HG03280 (cell line): ENCODE measurements around the gene DSP.

ENCODE experiments used
- ATAC-seq: cut with Tn5 transposase; IDR thresholded peaks from one replicate; pipeline ENCODE4 v1.9.1; 2021; ENCODE audit warnings: mild to moderate bottlenecking, moderate library complexity; ENCODE audit not compliant: unreplicated experiment

DSP gene

DNA sequence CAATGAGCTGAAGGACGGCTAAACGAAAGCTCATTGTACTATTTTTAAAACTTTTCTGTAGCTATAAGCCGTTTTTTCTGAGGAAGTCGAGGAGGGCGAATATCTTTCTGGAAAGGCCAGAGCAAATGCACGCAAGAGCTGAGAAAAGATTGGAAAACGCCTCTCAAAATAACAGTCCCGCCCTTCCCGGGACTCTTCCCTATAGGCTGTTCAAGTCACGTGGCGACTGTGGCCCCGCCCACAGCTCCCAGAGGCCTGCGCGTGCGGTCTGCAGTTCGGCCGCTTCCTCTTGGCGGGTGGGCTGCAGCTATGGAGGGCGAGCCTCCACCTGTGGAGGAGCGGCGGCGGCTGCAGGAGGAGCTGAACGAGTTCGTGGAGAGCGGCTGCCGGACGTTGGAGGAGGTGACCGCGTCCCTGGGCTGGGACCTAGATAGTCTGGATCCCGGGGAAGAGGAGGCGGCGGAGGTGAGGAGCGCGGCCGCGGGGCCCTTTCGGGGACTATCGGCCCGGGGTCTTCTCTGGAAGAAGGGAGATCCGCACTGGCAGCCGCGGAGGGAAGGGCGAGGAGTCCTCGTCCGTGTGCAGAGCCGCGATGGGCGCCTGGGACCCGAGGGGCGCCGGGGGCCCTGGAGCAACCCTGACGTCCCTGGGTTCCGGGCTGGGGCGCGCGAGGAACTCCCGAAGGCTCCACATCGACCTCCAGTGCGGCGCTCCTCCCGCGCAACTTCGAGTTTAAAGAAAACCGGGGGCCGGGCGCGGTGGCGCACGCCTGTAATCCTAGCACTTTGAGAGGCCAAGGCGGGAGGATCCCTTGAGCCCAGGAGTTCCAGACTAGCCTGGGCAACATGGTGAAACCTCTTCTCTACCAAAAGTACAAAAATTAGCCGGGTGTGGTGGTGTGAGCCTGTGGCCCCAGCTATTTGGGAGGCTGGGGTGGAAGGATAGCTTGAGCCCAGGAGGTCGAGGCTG, 48.8 kb downstream of the DSP start, which contains the start of gene SNRNP48:
Gene SNRNP48 (plus strand): TSS at position 250 of the 969 bp plus-strand sequence. CDS start 60 bp downstream, at position 310.
- ATAC-seq, result peak; percentile 100

DNA sequence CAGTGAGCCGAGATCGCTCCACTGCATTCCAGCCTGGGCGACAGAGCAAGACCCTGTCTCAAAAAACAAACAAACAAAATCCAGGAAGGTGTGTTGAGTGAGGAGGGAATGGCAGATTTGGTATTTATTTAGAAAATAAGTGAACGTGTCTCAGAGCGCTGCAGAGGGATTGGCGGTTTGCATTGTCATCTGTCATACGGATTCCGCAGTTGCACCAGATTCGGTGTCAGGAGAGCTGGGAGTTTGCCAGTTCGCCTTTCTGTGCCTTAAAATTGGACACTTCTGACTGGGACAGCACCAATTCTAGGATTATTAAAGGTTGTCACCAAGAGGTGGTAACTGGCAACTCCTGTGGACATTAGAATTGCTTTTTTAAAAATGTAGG, 49.4 kb downstream of the DSP start:
- no peak for ATAC-seq

DNA sequence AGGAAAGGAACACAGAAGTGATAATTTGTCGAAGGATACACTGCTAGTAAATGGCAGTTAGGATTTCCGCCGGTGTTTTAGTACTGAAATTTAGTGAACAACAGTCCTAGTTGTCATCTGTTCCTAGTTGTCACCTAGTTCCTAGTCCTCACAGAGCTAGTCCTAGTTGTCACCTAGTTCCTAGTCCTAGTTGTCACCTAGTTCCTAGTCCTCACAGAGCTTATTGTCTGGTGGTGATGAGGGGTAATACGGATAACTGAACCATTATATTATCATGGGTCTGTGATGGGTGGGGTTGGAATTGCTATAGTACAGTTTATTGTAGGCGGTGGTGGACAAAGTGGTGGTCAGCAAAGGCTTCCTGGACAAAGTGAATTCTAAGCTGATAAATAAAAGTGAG, 50.3 kb downstream of the DSP start:
- ATAC-seq, result no peak

DNA sequence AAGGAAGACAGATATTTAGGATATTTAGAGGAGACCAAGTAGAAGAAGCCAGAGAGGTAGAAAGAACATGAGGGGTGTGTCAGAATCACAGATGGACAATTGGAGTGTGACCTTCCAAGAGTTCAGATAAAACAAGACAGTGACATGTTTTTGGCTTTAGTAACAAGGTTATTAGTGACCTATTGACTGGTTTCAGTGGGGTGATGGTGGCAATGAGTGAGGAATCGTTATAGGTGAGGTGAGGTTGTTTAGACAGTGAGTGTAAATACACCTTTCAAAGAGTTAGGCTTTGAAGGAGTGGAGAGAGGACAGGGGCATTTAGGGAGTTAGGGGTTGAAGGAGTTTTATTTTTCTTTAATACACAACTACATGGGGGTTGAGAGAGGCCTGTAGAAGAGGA, 51.8 kb downstream of the DSP start:
- no peak for ATAC-seq

DNA sequence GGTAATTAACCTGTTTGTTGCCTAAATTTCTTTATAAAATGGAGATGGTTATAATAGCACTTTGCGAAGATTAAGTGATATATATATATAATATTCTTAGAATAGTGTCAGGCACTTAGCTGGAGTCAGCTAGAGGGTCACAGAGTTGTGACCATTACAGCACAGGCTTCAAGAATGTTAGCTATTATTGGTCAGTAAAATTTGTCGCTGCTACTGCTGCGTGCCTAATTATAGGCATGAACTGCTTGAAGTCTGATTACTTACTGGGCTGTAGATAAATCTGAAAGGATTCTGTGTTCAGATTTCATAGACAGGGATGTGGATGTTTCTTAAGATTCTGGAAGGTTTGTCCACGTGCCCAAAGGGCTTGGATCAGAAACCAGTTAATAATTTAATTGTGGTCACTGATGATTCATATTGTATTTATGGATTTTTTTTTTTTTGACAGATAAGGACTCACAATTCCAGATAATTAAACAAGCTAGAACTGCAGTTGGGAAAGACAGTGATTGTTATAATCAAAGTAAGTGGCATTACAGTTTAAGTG, 53.2 kb downstream of the DSP start:
- no peak for ATAC-seq

DNA sequence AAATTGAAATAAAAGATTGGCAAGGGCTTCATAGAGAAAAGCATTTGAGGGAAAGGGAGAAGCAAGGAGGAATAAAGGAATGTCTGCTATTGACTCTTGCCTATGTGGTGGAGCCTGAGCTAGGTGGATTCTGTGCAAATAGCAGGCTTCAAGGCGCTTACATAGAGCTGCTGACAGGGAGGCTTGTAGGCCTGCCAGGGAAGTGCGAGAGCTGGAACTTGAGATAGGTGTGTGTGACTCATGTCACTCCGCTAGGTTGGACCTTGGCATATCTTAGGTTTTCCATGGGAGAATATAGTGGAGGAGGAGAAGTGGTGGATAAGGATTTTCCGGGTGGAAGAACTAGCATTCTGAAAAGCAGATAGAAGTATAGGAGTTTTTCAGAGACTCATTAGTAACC, 62.5 kb downstream of the DSP start:
- ATAC-seq, result no peak

DNA sequence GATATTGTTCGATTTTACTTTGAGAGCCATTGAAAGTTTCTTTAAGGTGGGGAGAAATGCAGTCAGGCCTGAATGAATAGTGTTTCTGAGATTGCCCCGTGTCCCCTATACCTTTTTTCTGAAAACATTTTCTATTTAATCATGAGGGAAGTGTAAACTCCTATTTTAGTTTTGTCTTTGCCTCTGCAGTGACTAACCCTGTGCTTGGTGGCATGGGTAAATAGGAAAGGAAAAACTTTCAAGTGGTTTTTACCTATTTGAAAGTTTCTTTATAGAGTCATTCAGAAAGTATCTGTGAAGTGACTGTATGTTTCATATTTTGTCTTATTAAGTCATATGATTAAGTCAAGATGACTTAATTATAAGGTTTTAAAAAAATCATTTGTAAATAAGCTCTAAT, 63.0 kb downstream of the DSP start:
- no peak for ATAC-seq

DNA sequence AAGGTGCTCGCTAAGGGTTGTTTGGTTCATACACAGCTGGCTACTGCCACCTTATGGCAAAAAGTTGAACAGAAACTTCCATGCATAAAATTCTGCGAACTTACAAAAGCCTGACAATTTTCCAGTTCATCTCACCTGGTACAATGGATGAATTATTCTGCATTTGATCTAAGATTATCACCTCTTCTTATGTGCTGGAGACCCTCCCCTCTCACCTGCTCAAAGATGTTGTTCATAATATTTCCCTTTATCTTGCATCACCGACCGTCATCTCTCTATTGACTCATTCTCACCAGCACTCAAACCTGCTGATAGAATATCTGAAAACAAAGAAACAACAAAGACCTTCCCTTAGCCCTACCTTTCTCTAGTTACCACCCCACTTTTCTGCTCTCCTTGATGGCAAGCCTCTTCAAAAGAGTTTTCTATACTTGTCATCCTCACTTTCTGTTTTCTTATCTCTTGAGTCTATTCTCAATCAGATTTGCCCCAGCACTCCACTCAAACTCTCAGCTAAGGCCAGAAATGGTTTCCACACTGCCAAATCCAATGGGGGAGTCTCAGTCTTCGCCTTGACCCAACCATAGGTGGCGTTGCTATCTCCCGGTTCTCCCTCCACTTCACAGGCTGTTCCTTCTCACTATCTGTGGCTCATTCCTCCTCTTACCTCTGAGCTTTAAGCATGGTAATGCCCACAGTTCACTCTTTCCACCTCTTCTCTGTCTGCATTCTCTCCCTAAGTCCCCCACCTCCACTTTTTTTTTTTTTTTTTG, 74.3 kb downstream of the DSP start:
- ATAC-seq, result no peak

DNA sequence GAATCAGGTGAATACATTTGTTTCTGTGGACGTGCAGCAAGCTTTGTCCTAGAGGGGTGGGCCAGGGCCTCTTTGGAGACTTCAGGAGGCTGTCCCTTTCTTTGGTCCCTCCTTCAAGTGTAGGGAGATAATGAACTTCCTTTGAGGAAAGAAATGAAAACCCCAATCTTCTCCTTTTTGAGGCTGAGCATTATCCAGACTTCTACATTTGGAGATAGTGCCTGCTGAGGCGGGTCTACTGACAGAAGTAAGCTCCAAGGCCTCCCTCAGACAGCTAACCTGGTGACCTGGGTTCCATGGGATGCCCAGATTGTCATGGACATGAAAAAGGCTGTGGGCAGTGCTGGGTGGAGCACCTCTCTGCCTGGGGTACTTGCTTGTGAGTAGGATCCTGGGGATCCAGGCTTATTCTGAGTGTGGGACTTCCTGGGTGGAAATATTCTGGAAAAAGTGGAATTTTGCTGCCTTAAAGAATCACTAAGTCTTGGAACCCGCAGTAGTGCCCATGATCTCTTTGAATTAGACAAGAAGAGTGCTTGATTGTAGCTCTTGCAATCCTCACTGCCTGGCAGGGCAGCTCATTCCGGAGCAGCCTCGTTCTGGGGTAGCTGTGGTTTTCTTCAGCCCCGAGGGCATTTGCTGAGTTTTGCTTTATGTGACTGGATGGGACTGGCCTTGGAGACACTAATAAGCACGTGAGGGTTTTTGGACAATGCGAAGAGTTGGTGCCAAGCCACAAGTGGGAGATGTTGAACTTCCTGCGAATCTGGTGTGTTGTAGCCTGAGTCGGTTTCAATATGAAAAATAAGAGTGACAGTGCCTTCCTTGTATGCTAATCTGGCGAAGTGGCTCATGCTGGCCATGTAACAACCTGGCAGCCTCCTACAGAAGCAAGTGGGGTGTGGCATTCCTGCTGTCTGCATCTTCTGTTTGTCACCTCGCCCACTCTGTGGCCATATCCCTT, 76.6 kb downstream of the DSP start:
- peak; percentile 43 for ATAC-seq

DNA sequence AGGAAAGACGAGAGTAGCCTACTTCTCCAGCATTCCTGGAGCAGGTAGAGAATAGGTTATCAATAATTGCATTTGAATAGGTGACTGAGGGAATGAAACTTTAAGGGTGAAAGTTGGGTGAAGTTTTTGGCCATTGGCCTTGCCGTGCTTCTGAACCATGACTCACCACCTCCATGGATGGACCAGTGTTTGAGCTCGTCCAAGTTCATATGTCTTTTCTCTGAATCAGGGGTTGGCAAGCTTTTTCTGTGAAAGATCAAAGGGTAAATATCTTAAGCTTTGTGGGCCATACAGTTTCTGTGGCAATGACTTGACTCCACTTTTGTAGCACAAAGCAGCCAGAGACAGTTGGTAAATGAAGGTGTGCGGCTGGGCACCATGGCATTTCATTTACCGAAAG, 80.3 kb downstream of the DSP start:
- no peak for ATAC-seq

DNA sequence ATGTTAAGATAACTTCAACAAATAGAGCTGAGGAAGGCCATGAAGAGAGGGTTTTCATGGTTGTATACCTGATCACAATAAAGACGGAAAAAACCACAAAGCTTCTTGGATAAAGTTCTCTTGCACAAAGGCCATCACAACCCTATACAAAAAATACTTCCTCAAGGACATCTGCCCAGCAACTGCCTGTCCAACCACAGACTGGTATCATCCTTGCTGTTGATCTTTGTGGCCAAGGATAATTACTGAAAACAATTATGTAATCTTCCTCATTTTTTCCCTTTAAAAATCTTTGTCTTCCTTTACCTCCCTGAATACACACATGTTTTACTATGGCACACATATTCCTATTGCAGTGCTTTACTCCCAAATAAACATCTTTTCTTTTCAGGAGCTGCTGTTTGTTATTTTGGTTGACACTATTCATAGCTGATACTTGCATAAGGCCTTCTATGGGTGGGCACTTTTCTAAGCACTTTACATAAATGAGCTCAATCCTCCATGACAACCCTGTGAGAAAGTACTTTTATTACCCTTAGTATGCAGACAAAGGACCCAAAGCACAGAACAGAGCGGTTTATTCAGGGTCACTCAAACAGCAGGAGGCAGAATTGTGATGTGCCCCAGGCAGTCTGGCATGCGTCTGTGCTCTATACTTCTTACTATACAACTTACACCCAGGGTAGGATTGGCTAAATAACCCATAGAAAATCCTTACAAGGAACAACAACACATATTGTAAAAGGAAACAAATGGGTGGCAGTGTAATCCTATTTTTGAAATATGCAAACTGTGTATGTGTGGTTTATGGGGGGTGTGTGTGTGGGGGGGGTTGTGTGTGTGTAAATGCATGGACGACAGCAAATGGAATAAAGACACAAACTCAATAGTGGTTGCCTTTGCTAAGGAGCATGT, 83.6 kb downstream of the DSP start:
- ATAC-seq, result no peak

DNA sequence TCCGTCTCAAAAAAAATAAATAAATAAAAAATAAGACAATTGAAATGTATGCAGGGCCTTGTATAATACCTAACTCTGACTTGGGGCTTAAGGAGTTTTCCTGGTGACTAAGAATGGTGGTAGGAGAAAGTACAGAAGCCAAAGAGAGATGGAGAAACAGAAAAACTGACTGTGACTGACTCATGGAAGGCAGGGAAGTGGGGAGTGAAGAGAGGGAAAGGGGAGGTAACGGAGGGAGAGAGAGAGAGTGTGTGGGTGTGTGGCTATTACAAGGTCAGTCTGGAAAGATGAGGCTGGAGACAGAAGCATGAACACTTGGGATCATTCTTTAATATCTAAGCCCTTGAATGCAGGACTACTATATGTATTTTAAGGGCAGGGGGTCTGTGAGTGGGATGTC, 87.0 kb downstream of the DSP start:
- no peak for ATAC-seq

DNA sequence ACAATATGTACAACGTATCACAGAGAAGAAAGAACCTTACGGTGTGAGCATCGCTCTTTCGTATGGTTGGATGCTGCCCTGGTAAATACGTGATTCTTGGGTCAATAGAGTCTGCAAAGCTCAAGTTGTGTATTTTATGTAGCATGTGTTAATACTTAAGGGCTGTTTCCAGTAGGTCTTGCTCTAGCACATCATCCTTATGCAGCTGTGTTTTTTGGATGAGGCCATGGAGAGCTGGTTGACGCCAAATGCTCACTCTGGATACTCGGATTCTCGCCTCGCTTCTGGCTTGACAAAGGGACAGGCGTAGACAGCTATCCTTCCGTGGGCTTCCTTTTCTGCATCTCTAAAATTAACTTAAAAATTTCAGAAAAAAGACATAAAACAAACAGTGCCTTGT, 87.4 kb downstream of the DSP start:
- no peak for ATAC-seq

DNA sequence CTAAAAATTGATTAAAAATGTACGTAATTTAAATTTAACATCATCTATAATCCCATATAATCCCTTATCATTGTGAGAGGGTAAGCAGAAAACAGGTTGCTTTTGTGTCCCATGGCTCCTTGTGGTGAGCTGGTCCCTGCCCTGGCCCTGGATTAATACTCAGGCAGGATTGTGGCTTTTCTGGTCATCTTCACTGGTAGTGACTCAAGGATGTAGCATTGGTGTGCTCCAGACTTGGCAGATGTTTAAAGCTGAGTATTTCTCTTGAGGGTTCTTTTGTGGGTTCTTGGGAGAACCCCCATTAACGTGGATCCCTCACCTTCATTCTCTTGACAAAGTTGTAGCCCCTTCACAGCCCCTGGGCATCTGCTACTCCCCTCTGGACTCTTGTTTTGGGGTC, 87.8 kb downstream of the DSP start:
- no peak for ATAC-seq

DNA sequence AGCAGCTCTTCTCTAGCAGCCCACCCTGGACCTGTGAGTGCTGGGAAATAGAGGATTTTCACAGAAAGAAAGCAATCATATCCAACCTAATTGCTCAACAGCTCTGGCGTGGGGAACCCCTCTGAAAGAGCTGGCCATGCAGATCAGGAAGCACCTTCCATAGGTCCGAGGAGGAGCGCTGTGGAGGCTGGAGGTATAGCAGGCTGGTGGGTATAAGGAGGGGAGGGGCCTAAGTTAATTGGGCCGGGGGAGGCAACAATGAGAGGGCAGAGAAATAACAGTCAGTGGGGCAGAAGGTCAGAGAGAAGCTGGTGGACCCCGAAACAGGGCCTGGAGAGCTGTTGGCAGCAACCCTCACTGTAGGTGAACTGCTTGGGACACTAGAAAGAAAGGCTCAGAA, 89.3 kb downstream of the DSP start:
- no peak for ATAC-seq

DNA sequence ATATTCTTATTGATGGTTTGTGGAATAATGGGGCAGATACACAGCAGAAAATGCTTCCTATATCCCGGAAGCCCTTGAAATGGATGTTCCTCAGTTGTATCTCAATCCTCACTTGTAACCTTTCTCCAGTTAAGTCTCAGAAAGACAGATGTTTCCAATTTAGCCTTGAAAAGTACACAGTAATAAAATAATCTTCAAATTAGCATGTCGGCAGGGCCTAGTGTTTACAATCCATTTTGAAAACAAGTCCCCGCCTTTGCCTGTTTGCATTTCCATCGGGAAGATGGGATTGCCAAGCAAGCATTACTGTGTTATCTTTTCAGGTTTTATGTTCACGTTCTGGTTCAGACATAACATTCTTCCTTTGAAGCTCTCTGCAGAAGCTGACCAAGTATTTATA, 90.0 kb downstream of the DSP start:
- no peak for ATAC-seq

DNA sequence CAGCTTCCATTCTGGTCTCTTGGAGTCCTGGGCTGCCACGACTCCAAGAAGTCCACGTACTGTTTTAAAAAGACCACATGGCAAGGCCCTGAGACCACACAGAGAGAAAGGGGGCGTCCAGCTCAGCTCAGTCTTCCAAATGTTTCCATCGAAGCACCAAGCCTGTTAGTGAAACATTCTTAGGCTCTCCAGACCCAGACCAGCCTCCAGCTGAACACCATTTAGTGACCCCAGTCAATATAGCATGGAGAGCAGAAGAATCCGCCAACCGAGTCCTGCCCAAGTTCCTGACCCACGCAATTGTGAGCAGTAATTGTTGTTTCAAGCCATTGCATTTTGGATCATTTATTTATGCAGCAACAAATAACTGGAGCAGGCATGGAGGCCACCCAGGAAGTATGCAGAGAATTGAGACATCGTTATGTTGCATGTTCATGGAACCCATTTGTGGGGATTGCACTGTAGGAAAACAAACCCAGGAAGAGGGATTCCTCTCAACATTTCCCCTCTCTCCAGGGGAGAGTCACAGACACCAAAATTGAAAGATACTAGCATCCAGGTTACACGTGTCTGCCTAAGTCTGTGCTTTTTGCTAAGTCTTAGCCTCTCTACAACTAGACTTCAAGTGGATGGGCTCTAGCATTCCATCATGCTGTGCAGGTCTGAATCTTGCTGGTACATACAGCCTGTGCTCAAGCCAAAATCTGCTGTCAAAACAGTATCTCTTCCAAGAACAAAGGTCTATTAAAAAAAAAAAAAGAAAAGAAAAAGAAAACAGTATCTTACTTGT, 91.2 kb downstream of the DSP start:
- ATAC-seq, result no peak

DNA sequence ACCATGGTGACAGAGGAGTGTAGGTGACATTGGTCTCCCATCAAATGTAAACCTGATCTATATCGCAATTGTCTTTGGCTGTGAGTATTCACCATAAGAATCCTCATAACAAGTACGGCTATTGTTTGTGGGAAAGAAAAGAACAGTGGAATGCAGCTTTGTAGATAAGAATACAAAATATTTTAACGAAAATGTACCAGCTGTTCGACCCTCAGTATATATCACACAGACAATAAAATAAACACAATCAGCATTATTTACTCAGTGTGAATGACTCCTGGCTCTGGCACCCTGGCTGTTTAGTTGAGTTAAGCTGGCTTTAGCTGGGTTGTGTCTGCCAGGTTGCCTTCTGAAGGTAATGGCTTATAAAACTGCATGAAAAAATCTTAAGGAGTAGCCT, 91.9 kb downstream of the DSP start:
- ATAC-seq, result no peak

DNA sequence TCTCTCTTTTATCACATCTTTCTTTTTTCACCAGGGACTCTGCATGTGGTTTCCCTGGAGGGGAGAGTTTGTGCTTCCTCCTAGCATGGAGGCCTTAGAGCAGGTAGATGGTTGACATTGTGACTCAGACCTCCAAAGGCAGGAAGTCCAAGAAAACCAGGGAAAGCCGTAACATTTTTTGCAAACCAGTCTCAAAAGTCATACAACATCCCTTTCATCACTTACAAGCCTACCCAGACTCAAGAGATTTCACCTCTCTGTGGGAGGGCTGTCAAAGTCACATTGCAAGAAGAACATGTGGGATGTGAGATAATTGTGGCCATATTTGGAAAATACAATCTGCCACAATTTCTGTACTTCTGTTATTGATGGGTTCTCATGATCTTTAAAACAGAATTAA, 94.7 kb downstream of the DSP start:
- ATAC-seq, result no peak
